HG02571 (cell line): Measurements from ENCODE around the gene ELAVL1.
"Not testable (repeated sequence)": the region's sequence is repeated elsewhere in the genome, so short reads cannot be mapped to it uniquely, and the experiment has no call there.

ENCODE experiments used
- ATAC-seq: cut with Tn5 transposase; IDR thresholded peaks from one replicate; pipeline ENCODE4 v1.9.1; 2021; ENCODE audit warnings: mild to moderate bottlenecking, moderate library complexity; ENCODE audit not compliant: unreplicated experiment

The ELAVL1 gene

GRCh38 chr19:7926021-7926726, 79.3 kb downstream of the ELAVL1 start, which contains the start of gene CTXN1:
Gene CTXN1 (minus strand): TSS chr19:7926135. CDS start chr19:7925538, 597 bp downstream.
- ATAC-seq = no peak

- ATAC-seq = no peak
Observed at GRCh38 chr19:7925171-7925851, 80.1 kb downstream of the ELAVL1 start.

DNA sequence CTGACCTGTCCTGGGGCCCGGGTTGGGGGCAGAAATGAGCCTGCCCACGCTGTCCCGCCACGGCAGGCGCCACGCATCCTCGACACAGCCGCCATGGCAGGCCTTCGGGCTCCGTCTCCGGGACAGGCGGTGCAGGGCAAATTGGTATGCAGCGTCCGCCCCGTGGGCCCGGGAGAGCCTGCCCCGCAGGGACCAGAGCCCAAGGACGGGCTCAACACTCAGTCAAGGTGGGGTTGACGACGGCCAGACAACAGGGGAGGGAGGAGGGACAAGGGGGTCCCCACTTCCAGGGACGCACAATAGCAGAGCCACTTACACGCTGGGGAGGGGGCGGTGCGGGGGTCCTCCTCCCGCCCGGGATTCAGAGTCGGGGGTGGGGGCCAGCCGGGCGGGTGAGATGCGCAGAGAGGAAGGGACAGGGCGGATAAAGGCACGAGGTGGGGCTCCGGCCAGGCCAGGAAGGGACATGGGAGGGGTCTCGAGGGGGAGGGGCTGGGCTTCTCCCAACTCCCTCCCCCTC, 80.7 kb downstream of the ELAVL1 start:
- ATAC-seq = no peak

DNA sequence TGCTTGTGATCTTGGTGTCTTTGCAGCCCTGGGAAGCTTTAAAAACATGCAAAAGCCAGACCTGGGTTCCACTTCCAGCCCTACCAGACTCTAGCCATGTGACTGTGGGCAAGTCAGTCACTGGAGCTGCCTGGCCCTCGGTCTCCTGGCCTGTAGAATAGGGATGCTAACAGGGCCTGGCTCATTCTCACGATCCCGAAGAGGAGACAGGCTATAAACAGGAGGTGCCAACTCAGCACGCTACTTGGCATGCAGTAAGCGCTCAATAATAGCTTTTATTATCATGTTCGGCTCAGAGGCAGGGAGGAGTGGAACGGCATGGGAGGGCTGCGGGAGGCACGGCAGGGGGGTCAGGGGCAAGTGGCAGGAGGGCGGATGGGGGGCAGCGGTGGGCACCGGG, 81.2 kb downstream of the ELAVL1 start:
- no peak for ATAC-seq

DNA sequence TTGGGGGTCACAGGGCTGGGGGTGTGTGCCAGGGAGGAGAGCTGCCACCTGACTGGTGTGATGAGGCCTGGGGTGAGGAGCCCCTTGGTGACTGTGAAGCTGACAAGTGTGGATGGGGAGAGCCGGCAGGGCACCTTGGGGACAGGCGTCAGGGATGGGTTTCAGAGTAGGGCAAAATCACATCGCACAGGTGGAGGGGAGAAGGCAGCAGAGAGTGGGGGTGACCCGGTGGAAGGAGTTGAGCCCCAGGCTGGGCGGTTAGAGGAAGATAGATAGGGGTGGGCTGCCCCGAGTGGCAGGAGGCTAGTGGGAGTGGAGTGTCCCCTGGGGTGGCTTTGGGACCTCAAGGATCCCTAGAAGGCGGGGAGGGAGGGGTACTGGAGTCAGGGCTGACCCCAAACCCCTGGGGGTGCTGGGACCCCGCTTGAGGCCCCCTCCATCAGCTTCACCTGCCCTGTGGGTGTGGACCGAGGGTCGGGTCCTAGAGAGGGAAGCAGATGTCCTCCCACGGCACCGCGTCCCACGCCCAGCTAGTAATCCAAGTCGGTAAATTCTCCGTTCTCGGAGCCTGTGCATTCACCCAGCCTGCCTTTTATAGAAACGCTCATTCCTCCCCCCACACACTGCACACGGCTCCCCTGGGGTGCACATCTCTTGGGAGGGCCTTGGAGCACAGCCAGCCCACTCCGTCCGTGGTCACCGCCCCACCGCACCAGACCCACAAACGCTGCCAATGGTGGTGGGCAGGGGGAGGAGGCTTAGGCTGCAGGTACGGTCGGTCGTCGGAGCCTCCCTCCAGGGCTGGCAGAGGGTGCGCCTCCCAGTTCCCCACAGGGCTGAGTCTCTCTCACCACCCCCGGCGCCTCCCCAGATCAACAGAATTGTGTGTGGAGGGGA, 81.9 kb downstream of the ELAVL1 start:
- no peak for ATAC-seq

DNA sequence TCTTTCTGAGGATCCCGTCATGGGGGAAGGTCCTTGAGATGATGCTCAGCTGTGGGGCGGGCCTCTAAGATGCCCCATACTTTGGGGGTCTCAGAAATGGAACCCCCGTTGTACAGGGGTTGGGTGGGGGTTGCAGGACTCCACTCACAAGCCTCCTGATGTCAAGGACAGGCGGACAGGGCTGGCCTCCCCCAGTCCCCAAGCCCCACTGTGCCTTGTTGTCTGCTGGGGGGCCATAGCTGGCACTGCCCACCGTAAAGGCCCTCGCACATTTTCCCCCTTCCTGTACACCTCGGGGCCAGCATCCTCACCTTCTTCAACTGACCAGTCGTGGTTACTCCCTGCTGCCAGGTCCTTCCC, 82.6 kb downstream of the ELAVL1 start:
- ATAC-seq = no peak

- no peak for ATAC-seq
Observed at GRCh38 chr19:7921967-7922835, 83.2 kb downstream of the ELAVL1 start.

DNA sequence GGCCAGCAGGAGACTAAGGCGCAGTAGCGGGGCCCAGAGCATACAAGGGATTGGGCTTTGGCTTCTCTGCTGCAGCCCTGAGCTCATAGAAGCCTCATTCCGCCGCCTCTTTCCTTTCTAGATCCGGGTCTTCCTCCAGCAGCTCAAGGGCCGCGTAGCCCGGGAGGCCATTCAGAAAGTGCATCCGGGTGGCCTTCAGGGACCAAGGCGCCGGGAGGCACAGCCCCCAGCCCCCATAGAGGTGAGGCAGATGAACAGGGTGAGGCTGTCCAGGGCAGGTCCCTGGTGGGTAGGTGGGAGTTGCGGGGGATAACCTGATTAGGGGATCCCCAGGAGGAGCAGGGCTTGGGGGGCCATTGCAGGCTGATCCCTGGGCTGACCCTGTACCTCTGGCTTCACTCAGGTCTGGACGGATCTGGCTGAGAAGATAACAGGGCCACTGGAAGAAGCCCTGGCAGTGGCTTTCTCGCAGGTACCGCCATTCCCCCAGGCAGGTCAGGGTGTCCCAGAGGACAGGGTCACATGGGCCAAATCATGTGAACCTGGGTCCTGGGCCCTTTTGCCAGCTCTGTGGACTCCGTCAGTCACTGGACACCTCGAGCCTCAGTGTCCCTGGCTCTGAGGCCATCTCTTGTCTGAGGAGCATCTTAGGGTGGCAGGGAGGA, 84.0 kb downstream of the ELAVL1 start:
- no peak for ATAC-seq

- peak; percentile 37 for ATAC-seq
Observed at GRCh38 chr19:7920519-7921301, 84.7 kb downstream of the ELAVL1 start.

DNA sequence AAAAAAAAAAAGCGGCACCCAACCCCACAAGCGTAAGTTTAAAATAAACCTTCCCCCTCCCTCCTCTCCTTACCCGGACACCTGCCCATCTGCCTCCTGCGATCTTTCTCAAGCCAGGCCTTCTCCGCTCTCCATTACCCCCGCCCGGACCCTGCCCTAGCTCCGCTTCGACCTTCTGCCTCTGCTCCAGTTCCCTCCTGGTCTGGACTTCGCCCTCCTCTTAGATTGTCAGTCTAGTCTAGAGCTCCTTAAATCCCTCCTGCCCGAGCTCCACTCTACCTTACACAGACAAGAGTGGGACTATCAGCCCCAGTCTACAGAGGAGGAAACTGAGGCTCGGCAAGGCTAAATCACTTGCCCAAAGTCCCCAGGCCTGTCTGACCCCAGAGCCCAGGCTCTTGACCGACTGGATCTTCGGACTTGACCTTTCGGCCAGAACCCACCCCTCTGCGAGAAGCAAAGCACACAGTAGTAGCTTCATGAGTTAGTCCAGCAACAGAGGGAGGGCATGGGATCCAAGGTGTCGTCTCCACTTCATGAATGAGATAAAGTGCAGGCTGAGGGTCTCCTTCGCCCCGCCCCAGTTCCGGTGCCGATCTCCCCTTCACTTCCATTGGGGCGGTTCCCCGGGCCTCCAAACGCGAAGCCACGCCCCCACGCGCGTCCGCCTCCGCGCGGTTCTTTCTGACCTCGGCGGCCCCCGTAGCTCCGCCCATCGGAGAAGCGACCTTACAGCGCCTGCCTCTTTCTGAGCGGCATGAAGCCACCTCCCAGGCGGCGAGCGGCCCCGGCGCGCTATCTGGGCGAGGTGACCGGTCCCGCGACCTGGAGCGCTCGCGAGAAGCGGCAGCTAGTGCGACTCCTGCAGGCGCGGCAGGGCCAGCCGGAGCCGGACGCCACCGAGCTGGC, 85.6 kb downstream of the ELAVL1 start, which contains the start of gene SNAPC2:
Gene SNAPC2 (plus strand): TSS at position 729 of the 909 bp plus-strand sequence. CDS start 29 bp downstream, at position 758.
- peak; percentile 40 for ATAC-seq

GRCh38 chr19:7918615-7919421, 86.6 kb downstream of the ELAVL1 start:
- no peak for ATAC-seq

DNA sequence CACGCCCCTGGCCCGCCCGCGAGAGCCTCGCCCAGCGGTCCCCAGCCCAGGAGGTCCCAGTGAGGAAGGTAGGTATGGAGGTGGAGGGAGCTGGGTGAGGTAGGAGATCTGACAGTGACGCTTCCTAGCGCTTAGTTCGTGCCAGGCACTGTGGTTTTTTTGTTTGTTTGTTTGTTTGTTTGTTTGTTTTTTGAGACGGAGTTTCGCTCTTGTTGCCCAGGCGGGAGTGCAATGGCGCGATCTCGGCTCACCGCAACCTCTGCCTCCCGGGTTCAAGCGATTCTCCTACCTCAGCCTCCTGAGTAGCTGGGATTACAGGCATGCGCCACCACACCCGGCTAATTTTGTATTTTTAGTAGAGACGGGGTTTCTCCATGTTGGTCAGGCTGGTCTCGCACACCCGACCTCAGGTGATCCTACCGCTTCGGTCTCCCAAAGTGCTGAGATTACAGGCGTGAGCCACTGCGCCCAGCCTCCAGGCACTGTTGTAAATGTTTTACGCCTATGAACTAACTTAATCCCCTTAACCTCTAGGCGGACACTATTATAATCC, 87.3 kb downstream of the ELAVL1 start:
- not testable (repeated sequence) for ATAC-seq

DNA sequence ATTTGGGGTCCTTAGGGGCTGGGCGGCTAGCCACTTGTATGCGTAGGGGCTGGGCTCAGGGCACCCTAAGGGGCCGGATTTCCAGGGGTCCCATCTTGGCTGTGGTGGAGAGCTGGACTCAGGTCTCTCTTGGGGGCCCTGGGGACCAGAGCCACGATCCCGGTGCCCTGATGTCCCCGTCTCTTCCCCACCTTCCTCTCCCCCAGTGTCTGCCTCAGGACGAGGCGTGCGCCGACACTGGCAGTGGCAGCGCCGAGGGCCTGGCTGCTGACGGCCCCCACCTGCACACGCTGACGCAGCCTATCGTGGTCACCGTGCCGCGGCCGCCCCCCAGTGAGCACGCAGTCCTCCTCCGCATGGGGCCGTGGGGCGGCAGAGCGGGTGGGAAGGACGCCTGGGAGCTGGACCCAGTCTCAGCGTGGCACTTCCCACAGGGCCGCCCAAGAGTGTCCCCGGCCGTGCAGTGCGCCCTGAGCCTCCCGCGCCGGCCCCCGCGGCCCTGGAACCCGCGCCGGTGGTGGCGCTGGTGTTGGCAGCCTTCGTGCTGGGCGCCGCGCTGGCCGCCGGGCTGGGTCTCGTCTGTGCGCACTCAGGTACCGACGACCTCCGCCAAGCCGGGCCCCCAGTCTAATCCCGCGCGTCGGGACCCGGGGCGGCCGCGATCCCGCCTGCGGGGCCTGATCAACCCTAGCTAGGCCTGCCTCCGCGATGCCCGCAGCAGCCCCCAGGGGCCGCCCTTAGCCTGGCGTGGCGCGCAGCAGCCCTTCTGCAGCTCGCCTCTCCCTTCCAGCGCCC, 88.0 kb downstream of the ELAVL1 start:
- no peak for ATAC-seq

GRCh38 chr19:7916955-7917266, 88.5 kb downstream of the ELAVL1 start:
- ATAC-seq = no peak

GRCh38 chr19:7916103-7916954, 89.1 kb downstream of the ELAVL1 start:
- no peak for ATAC-seq
